T-helper 1 cell (primary cell): ENCODE data around the gene ERBIN.
"Not testable (repeated sequence)": the region's sequence is repeated elsewhere in the genome, so short reads cannot be mapped to it uniquely, and the experiment has no call there.

Experiments
- DNase-seq, 5 donors: peaks; one replicate each; pipeline ENCODE4 v3.0.0-alpha.2; 2012 to 2020

ERBIN gene

DNA sequence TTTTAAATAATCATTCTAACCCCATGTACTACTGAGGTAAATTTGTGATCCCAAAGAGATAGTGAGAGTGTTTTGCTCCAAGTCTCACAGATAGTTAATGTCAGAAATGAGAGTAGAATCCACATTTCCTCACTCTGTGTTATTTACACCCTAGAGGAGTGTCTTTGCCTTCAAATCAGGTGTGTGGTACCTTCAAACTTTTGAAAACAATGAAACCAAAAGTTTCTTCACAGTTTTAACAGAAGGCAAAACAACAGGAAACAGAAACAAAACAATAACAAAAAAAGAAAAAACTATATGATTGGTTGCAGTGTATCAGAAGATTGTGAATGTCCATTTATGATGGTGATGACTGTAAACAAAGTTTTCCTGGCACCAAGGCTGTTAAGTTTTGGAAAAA, 85.9 kb downstream of the ERBIN start:
- no peak for DNase-seq

DNA sequence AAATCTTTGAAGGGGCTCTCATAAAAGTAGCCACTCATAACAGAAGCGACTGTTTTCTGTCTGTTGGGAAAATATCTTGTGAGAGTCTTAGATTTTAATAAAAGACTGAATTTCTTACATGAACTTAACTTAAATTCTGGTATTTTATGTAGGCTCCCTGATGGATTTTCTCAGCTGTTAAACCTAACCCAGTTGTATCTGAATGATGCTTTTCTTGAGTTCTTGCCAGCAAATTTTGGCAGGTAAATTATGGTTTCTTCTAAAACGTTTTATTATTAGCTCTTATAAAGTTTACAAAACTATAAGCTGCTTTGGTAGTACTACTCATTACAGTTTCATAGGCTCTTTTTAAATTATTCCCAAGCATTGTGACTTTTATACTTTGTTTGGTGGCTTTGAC, 87.0 kb downstream of the ERBIN start:
- no peak for DNase-seq

DNA sequence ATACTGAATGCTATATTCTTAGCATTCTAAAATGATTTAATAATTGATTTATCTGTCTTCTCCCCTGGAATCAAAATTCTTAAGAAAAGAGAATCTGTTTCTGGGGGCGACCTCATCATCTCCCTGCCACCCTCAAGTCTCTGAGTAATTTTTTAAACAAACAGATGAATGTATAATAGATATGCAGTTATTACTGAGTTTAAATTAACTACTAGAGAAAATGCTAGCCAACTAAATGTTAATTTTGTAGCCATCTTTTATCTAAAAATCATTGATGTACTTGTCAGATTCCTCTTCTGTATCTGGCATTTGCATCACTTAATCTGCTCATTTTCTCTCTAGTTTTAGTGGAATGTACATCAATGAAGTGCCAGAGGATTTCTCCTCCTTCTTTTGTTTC, 87.5 kb downstream of the ERBIN start:
- DNase-seq: no peak

DNA sequence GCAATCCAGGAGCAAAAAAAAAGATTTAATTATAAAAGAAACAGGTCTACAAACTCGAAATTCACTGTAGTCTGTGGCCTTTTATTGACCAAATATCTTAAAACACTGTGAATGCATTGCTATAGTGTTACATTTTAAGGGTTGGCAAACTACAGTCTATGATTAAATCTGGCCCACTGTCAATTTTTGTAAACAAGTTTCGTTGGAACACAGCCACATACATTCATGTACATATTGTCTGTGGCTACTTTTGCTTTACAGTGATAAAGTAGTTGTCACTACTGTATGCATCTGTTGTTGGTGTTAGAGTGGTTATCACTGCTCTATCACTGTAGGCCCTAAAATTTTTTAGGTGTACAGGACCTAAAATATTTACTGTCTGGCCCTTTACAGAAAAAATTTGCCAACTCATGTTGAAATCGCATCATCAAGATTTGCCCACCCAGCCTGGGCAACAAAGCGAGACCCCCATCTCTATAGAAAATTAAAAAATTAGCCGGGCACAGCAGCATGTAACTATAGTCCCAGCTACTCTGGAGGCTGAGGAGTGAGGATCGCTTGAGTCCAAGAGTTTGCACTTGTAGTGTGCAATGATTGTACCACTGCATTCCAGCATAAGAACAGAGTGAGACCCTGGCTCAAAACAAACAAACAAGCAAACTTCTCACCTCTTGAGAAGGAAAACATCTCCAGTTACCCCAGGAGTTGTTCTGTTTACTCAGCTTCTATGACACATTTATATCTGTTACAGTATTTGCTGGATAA, 89.0 kb downstream of the ERBIN start:
- DNase-seq: no peak

DNA sequence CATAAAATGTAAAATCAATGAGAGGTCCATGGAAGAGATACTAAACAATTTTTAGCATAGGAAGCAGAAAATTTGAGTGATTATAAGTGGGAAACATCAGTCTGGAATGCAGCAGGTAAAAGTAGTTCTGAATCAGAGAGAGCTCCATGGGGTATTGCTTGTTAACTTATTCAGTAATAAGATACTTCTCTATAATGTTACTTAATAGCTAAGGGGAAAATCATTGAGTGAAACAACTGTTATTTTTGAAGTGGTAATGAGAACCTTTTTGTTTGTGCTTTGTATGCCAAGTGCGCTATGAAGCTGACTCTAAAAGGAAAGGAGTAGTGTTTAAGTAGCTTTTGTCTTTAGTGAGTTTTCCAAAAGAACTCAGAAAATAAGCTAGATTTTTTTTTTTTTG, 95.2 kb downstream of the ERBIN start:
- DNase-seq: no peak

DNA sequence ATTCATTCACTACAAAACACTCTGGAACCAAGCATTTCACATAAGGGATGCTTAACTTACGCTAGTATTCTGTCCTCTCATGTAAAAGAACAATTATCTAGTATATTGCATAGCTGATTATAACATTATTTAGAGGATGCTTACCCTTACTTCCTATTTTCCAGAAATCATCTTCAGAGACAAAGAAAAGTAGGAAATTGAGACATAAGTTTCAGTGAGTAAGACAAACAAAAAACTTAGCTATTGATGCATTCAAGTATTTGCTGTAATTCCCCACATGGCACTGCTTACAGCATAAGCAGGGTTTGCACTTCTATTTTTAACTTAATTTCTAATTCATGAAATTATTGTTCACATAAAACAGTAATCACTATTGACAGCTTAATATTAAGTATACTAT, 112.9 kb downstream of the ERBIN start:
- DNase-seq: no peak

DNA sequence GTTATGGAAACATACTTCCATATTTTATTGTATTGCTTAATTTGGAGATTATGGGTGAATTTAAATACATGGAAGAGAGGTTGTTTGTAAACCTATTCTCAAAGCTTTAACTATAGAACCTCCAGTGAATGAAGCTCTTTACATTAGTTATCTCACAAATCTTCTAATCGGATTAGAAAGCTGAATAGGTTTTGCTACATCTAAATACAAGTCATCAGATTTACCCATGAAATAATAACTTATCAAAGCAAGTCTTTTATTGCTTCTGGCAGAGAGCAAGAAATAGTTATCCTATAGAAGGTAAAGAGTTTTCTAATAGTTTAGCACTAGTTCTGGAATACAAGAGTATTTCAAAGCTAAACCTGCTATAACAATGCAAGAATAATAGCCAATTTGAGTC, 113.3 kb downstream of the ERBIN start:
- no peak for DNase-seq

DNA sequence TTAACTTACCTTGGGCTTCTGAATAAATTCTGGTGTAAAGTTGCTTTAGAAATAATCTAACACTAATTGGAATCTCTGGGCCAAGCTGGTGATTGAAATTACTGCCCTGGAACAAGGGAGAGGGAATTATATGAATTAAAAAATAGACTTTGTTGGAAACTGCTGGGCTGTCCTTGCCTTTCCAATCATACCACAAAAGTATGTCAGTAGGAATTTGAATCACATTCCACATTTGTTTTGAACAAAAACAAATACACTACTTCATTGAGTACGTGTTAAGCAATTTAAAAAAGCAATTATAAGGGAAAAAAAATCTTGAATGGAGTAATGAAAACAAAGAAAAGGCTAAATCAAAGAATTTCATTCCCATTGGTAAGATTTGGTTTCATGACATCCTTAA, 115.3 kb downstream of the ERBIN start:
- no peak for DNase-seq

DNA sequence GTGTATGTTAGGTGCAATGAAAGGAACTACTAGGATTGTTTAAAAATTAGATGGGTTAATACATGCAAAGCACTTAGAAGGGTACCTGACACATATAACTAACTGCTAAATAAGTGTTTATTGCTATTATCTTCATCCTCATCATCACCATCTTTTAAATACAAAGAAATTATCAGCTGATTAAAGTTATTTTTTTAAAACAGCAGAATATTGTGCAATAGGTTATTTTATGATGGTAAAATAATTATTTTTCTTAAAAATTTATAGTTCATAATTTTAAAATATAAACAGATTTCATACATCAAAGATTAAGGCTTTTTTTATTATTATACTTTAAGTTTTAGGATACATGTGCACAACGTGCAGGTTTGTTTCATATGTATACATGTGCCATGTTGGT, 130.9 kb downstream of the ERBIN start:
- no peak for DNase-seq

DNA sequence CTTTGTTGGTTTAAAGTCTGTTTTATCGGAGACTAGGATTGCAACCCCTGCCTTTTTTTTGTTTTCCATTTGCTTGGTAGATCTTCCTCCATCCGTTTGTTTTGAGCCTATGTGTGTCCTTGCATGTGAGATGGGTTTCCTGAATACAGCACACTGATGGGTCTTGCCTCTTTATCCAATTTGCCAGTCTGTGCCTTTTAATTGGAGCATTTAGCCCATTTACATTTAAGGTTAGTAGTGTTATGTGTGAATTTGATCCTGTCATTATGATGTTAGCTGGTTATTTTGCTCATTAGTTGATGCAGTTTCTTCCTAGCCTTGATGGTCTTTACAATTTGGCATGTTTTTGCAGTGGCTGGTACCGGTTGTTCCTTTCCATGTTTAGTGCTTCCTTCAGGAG, 134.9 kb downstream of the ERBIN start:
- DNase-seq: not testable (repeated sequence)

DNA sequence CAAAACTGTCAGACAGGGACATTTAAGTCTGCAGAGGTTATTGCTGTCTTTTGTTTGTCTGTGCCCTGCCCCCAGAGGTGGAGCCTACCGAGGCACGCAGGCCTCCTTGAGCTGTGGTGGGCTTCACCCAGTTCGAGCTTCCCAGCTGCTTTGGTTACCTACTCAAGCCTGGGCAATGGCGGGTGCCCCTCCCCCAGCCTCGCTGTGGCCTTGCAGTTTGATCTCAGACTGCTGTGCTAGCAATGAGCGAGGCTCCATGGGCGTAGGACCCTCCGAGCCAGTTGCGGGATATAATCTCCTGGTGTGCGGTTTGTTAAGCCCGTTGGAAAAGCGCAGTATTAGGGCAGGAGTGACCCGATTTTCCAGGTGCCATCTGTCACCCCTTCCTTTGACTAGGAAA, 136.7 kb downstream of the ERBIN start:
- not testable (repeated sequence) for DNase-seq

DNA sequence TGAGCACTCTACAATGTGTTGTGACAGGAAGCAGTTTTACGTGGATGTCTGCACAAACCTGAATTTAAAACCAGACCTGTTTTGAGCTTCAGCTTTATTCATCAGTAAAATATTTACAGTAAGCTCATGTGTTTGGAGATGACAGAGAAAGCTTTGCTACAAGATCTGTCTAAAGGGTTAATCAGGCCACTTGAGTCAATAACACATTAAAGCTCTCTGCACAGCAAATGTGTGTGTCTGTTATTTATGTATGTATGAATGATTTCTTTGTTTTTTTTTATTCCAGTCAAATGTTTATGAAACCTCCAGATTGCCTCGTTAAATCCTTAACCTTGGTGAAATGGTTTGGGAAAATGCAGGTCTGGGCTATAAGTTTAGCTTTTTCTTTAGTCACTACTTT, 140.5 kb downstream of the ERBIN start:
- no peak for DNase-seq

DNA sequence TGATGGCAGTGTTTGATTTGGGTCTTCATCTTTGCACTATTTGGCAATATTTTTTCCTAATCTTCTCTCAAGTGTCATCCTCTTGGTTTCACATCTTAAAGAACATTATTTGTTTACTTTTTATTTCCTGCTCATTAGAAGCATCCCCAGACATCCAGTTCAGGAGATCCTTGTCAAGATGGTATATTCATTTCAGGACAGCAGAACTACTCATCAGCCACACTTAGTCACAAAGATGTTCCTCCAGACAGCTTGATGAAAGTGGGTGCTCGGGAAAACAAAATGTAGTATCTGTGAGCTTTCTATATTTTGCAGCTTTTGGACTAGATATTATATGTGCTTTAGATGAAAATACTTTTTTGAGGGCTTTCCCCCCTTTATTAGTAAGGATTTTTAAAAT, 145.7 kb downstream of the ERBIN start:
- DNase-seq: peak in 1 of 5 donors; percentile 4

DNA sequence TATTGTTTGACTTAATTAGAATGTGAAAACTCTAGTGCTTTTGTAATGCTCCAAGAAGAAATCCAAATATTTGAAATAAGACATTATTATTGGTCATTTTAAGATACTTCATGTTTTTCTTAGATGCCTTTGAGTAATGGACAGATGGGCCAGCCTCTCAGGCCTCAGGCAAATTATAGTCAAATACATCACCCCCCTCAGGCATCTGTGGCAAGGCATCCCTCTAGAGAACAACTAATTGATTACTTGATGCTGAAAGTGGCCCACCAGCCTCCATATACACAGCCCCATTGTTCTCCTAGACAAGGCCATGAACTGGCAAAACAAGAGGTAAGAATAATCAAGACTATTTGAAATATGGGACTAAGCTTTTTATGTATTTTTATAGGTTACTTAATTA, 148.5 kb downstream of the ERBIN start:
- no peak for DNase-seq

DNA sequence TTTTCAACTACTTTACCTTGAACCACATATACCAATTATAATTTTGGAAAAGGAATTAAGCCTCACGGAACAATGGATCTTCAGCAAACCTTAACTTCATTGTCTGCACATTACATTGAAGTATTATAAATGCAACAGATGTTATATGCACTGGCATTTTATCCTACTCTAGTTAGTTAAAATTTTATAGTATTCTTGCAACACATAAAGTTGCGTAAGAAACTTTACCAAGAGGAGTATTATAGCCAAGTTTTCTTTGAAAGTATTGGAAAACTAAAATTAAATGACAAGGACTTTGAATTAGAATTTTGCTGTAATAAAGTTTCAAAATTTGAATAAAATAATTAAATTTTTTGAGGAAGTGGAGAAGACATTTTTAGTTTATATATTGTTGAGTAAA, 154.3 kb downstream of the ERBIN start:
- DNase-seq: no peak

DNA sequence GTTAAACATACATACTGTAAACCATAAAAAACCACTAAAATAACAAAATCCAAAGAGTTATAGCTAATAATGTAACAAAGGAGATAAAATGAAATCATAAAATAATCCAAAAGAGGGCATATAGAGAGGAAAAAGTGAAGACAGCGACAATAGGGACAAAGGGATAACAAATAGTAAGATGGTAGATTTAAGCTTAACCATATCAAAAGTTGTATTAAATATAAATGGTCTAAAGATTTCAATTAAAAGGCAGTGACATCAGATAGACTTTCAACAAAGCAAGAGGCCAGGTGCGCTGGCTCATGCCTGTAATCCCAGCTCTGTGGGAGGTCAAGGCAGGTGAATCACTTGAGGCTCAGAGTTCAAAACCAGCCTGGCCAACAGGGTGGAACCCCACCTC, 163.0 kb downstream of the ERBIN start:
- no peak for DNase-seq

DNA sequence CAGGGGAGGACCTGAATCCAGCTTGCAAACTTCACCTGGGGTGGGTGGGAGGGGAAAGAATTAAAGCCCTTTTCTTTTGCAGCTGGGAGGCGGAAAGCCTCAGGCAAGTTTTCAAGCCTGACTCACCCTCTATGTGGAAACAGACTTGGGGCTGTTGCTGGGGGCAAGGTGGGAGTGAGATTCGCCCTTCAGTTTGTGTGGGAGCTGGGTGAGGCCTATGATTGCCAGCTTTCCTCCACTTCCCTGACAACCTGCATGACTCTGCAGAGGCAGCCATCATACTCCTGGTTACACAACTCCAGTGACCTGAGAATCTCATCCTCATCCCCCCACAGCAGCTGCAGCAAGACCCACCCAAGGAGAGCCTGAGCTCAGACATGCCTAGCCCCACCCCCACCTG, 174.5 kb downstream of the ERBIN start:
- DNase-seq: no peak

DNA sequence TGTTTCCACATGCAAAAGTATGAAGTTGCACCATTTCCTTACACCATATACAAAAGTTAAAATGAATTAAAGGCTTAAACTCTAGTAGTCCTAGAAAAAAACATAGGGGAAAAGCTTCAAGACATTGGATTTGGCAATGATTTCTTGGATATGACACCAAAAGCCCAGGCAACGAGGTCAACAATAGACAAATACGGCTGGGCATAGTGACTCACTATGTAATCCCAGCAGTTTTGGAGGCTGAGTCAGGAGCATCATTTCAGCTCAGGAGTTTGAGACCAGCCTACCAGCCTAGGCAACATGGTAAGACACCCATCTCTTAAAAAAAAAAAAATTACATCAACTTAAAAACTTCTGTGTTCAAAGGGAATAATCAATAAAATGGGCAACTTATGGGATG, 186.8 kb downstream of the ERBIN start:
- DNase-seq: no peak

DNA sequence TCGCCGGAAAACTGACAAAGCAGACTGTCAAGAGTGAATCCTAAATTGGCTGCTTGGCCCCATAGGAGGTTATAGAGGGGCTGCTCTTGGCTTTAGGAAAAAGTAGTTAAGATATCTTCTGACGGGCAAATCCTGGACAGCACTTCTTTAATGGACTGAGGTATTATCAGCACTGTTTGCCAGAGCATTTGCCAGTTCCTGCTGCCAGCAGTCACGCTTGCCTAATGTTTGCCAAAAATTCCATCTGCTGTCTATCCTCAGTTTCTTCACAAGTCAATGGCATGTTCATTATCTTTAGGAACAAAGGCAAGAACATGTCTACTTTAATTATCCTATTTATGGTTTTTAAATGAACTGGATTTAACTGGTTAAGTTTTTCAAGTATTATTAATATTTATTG, 191.9 kb downstream of the ERBIN start:
- DNase-seq: no peak

DNA sequence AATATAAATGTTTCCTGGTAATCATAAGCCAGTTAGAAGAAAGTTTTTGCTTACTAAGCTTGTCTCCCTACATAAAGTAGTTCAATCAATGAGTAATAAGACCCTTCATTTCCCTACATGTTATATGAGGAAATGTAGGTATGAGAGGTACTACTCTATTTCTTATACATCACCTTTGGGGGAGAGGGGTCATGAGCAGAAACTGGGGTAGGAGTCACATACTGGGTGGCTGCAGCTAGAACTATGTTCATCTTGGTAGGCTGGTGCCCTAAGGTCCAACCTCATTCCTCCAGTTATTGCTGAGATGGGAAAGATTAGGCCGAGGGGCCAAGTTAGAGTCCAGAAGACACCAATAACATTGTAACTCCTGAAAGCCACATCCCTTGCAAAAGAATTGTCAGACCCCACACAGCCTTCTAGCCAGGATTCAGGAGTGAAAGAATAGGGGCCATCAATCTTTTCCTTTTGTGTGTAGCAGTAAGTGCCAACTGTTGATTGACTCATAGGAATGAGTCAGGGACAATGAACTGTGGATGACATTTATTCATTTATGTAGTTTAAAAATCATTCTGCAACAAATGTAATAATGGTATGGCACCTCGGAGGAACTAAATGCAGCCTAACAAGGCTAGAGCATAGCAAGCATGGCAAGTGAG, 196.1 kb downstream of the ERBIN start:
- no peak for DNase-seq

DNA sequence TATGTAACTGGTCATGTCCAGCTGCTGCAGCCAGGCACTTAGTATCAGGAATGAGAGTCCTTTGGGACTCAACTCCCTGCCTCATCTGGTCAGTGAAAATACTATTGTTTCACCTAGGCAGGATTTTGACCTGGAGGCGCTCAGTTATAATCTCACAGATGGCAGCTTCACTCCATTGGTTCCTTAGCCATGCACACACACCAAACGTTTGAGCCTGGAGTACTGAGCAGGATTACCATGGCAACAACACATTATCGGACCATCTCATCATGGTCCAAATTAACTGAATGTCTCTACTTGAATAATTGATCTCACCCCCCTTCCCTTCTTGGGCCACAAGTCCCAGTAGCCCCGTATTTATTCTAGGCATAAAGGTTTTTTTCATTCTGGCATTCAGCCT, 202.8 kb downstream of the ERBIN start:
- DNase-seq: no peak

DNA sequence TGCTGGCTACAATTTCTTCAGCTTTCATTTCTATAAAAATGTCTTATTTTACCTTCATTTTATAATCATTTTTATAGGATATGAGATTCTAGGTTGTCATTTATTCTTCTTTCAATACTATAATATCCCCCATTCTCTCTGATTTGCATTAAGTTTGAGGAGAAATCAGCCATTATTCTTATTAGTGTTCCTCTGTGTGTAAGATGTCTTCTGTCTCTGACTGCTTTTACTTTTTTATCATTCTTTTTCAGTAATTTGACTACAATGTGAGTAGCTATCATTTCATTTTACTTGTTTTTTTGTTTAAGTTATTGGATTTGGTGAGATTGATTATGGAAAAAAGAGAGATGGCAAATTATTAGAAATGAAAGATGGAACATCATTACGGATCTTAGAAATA, 204.1 kb downstream of the ERBIN start:
- no peak for DNase-seq
